AG09319 (cell line): ENCODE data around the gene PTPRT.

ENCODE experiments used
- DNase-seq: peaks from one replicate; pipeline ENCODE4 v3.0.0-alpha.2; 2010; ENCODE audit warnings: low read depth; ENCODE audit errors: extremely low read depth
- CTCF ChIP-seq: IDR thresholded peaks from 2 replicates; pipeline ENCODE4 v1.5.1; 2011; ENCODE audit warnings: low read depth, mild to moderate bottlenecking, inconsistent platforms, low read length, moderate library complexity

PTPRT gene

GRCh38 chr20:42556575-42556974, 633.1 kb downstream of the PTPRT start:
- DNase-seq = no peak
- TF ChIP-seq CTCF = no peak

- TF ChIP-seq CTCF = no peak
- no peak for DNase-seq
These were observed 636.3 kb downstream of the PTPRT start for GRCh38 chr20:42553374-42553773.

- DNase-seq = no peak
- TF ChIP-seq CTCF = no peak
These were observed 640.2 kb downstream of the PTPRT start for GRCh38 chr20:42549496-42549895.

- TF ChIP-seq CTCF = no peak
- DNase-seq = no peak
These were observed 644.8 kb downstream of the PTPRT start for GRCh38 chr20:42544926-42545325.

- no peak for DNase-seq
- TF ChIP-seq CTCF = no peak
These were observed 656.9 kb downstream of the PTPRT start for GRCh38 chr20:42532831-42533230.

- no peak for DNase-seq
- TF ChIP-seq CTCF = no peak
These were observed 658.2 kb downstream of the PTPRT start for GRCh38 chr20:42531508-42531961.

GRCh38 chr20:42530855-42531448, 658.8 kb downstream of the PTPRT start:
- no peak for DNase-seq
- no peak; the same call in 1 of the 2 replicates for TF ChIP-seq CTCF
